Stimulated activated CD4-positive, alpha-beta T cell treated with anti-CD3 and anti-CD28 coated beads, Interleukin-12 subunit alpha, Interleukin-12 subunit beta, amount 100 ng/mL, for 24 hours (primary cell): Measurements from ENCODE around the gene PCDH15.
"Not testable (repeated sequence)": the region's sequence is repeated elsewhere in the genome, so short reads cannot be mapped to it uniquely, and the experiment has no call there.

ENCODE experiments used
- DNase-seq, 2 experiments: peaks; one replicate each; pipeline ENCODE4 v3.0.0-alpha.2; 2020; ENCODE audit warnings: low read depth in 2 of 2

PCDH15 gene

DNA sequence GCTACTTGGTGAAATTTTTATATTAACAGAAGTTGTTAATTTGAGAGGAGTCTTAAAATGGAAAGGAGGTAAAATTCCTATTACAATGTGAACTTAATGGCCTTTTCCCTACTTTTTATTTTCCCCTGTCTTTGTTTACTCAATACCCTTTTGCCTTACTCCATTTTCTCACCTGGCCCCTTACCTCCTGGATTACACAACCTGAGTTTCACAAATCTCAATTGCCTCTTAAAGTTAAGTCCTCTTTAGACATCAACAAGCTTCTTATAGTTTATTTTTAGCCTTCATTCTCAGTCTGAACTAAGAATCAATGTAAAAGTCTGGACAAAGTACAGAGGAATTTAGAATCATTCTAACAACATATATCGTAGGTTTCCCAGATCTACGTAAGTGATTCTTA is 247.0 kb downstream of the PCDH15 start:
- DNase-seq, result no peak

GRCh38 chr10:54550016-54550415 is 251.0 kb downstream of the PCDH15 start:
- no peak for DNase-seq

- DNase-seq, result no peak
Measured at GRCh38 chr10:54531296-54531695, 269.7 kb downstream of the PCDH15 start.

- no peak for DNase-seq
Measured at GRCh38 chr10:54530299-54530698, 270.7 kb downstream of the PCDH15 start.

DNA sequence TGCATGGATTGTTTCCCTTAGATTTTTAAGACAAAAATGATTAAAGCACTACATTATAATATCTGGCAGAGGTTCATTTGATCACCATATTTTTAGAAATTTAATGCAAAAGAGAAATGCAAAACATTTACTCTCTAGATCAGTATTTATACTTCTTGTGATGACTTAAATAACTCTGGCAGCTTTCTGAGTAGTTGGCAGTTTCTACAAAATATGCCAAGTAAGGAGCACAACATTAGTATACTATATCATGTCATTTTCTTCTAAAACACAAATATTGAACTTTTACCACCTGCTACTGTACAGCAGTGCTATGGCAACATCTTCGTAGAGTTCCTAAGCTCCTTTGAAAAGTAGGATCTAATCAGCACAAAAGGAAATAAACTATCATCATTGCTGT is 275.2 kb downstream of the PCDH15 start:
- no peak for DNase-seq

DNA sequence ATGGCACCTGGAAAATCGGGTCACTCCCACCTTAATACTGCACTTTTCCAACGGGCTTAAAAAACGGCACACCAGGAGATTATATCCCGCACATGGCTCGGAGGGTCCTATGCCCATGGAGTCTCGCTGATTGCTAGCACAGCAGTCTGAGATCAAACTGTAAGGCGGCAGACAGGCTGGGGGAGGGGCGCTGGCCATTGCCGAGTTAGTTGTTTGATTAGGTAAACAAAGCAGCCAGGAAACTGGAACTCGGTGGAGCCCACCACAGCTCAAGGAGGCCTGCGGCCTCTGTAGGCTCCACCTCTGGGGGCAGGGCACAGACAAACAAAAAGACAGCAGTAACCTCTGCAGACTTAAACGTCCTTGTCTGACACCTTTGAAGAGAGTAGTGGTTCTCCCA is 285.8 kb downstream of the PCDH15 start:
- DNase-seq, result not testable (repeated sequence)

DNA sequence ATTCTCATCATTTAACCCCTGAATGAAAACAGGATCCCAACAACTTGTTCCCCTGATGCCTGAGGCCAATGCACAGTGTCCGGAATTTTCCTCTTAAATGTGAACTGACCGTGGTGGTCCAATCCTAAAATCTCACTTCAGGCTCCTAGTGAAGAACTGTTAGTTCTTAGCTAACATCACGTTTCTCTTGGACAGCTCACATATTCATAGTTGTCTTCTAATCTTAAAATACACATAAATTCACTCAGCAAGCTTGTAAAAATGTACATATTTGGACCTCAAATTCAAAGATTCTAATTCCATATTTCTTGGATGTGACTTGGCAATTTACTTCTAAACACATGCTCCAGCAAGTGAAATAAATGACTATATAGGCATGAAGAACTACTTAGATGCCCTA is 297.2 kb downstream of the PCDH15 start:
- no peak for DNase-seq

- no peak for DNase-seq
Measured at GRCh38 chr10:54501929-54502328, 299.1 kb downstream of the PCDH15 start.

GRCh38 chr10:54496852-54497251 is 304.2 kb downstream of the PCDH15 start:
- DNase-seq, result no peak

GRCh38 chr10:54487743-54488142 is 313.3 kb downstream of the PCDH15 start:
- no peak for DNase-seq

- no peak for DNase-seq
Measured at GRCh38 chr10:54485971-54486370, 315.1 kb downstream of the PCDH15 start.

DNA sequence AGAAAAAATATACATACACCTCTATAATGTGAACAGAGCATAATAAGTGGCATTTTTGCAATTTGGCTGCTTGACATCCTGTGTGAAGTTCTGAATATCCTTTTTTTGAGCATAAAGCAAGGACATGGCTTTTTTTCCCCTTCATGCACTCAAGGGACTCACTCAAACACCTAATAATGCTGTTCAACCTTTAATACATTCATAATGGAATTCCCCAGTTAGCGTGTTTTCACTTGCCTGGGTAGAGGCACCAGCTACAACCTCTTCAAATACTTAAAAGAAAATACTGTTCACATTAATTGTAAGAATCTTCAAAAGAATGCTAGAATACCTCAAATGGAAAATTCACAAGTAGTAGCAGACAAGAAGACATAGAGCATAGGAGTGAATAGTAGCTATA is 316.8 kb downstream of the PCDH15 start:
- DNase-seq, result no peak

DNA sequence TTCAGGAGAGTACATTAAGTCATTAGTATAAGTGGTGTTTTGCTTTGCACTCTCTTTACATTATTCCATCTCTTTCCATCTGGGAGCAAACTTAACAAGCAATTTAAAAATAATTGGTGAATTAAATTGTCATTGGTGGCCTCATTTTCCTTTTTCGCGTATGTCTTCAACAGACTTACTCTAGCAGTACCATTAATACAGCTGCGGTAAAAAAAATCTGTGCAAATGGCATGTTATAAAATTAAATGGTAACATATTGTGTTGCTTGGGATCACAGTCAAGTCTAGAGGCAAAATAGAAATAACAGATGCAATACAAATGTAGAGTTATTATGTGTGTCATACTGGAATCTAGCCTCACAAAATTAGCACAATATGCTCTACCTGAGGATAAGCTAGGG is 322.4 kb downstream of the PCDH15 start:
- DNase-seq, result no peak

DNA sequence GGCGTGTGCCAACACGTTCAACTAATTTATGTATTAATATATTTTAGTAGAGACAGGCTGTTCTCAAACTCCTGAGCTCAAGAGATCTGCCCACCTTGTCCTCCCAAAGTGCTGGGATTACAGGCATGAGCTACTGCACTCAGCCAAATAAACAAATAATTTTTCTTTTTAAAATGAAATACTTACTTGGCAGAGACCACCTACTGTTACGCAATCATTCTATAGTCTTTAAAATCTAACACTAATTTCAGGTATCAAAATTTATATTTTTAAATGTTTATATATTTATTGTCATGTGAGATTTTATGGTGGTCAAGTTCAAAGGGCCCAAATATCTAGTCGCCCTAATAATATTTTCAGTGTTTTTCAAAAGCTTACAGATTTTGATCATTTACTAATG is 323.3 kb downstream of the PCDH15 start:
- no peak for DNase-seq

- no peak for DNase-seq
Measured at GRCh38 chr10:54470324-54470631, 330.8 kb downstream of the PCDH15 start.

DNA sequence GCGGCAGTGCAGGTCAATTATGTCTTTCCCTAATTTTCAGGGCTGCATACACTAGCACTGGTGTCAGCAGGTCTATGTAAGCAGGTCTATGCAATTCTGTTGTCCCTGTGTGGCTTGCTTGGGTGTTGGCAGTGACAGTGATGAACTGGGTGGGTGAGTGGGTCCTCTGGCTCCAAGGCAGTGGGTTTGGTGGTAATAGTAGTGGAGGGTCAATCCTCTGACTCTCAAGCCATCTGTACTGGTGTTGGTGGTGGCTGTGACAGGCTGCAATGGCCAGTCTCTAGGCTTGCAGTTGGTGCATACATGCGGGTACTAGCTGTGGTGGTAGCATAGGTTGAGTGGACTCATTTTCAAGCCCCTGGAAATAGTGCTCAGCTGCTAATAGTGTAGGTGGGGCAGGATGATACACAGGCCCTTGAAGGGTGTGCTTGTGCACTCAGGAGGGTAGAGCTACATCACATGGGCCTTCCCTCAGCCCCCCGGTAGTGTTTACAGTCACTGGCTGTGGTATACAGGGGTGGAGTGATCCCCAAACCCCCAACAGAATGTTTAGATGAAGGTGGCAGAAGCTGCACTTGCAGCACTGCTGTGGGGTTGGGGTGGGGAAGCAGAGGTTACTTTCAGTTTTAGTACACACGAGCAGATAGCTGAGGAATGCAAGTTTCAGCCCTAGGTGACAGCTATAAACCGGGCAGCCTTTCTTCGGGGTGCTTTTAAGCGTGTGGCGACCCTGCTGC is 331.3 kb downstream of the PCDH15 start:
- DNase-seq, result no peak

GRCh38 chr10:54454271-54454670 is 346.8 kb downstream of the PCDH15 start:
- no peak for DNase-seq

- no peak for DNase-seq
Measured at GRCh38 chr10:54449056-54449455, 352.0 kb downstream of the PCDH15 start.

DNA sequence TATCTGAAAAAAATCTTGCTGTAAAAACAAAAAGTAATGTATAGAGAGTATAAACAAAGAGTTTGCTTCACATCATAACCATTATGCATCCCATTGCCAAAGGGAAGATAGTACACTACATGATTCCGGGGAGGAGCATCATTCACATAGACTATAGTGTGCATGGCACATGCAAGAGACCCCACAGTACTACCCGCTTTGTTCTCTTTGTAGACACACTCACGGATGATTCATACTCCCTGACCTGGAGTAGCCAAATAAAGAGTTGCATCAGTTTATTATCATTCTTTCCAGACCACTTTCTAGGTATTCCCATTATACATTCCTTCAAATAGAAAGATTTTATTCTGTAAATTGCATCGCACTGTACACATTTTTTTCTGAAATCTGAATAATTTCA is 356.9 kb downstream of the PCDH15 start:
- DNase-seq, result no peak

DNA sequence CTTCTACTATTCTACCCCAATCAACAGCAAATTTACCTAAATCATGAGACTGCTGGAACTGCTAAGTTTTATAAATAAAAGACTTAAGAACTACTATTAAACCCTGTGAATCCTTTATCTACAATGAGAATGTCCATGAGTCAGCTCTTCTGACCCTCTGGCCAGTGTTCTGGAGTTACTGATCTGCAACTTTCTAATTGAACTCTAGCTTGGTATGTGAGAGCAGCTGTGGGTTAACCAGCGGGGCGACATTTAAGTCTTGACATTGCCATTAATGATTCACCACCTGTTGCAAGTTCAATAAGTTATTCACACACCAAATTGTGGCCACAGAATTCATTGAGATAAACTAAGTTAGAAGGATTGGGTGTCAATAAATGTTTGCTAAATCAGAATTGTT is 359.8 kb downstream of the PCDH15 start:
- DNase-seq, result no peak

- no peak for DNase-seq
Measured at GRCh38 chr10:54434782-54435181, 366.2 kb downstream of the PCDH15 start.

- no peak for DNase-seq
Measured at GRCh38 chr10:54415483-54415882, 385.5 kb downstream of the PCDH15 start.

DNA sequence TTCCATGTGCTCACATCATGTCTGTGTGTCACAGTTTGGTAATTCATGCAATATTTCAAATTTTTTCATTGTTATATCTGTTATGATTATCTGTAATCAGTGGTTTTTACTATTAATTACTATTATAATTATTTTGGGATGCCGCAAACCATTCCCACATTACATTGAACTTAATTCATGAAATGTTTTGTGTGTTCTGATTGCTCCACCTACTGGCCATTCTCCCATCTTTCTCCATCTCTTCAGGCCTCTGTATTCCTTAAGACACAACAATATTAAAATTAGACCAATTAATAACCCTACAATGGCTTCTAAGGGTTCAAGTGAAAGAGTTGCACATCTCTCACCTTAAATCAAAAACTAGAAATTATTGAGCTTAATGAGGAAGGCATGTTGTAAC is 398.5 kb downstream of the PCDH15 start:
- no peak for DNase-seq

- DNase-seq, result no peak
Measured at GRCh38 chr10:54396031-54396430, 405.0 kb downstream of the PCDH15 start.
